Natural killer cell (primary cell): ENCODE results near the gene ABRAXAS1. TPM values are rescaled to one million over a fixed set of nuclear protein-coding genes. Genes with fewer than 3 reads are reported as not detected.

Source experiments
- ATAC-seq, 3 donors: fragments of 150-1000 bp in 2 of 3; fragments of 200-7000 bp in 1 of 3; cut with Tn5 transposase; 1 replicate in 1 of 3; 2 replicates in 2 of 3; pipeline ENCODE4 v1.10.0; 2021; ENCODE audit warnings: mild to moderate bottlenecking in 2 of 3, moderate library complexity in 2 of 3
- DNase-seq, 2 donors: peaks; one replicate each; pipeline versions ENCODE4 v3.0.0 to v3.0.0-alpha.2; 2013 to 2021; ENCODE audit warnings: mixed read lengths in 1 of 2
- H3K27ac ChIP-seq: one replicate; pipeline ENCODE4 v1.5.1; 2013; ENCODE audit warnings: mild to moderate bottlenecking, low read length
- H3K27me3 ChIP-seq: one replicate; pipeline ENCODE4 v1.6.1; 2013; ENCODE audit warnings: low read length; ENCODE audit not compliant: control insufficient read depth, insufficient read depth
- H3K36me3 ChIP-seq: one replicate; pipeline ENCODE4 v1.6.1; 2013; ENCODE audit warnings: low read length; ENCODE audit not compliant: control insufficient read depth, insufficient read depth
- H3K4me1 ChIP-seq: one replicate; pipeline ENCODE4 v1.6.1; 2013; ENCODE audit warnings: low read length; ENCODE audit not compliant: control insufficient read depth, insufficient read depth
- H3K4me3 ChIP-seq: one replicate; pipeline ENCODE4 v1.5.1; 2013; ENCODE audit warnings: low read length
- H3K9me3 ChIP-seq: one replicate; pipeline ENCODE4 v1.6.1; 2013; ENCODE audit warnings: low read length; ENCODE audit not compliant: control insufficient read depth, insufficient read depth
- H3K27ac Mint-ChIP-seq, 2 donors: one replicate each; pipeline ENCODE4 v1.8.0; 2022; ENCODE audit warnings: mild to moderate bottlenecking in 2 of 2, mixed read lengths in 2 of 2, moderate library complexity in 1 of 2
- H3K27me3 Mint-ChIP-seq, 2 donors: one replicate each; pipeline ENCODE4 v1.8.0; 2022; ENCODE audit warnings: low read depth in 2 of 2, mixed read lengths in 2 of 2
- H3K36me3 Mint-ChIP-seq: one replicate; pipeline ENCODE4 v1.8.0; 2022; ENCODE audit warnings: mixed read lengths
- H3K4me1 Mint-ChIP-seq, 2 donors: one replicate each; pipeline ENCODE4 v1.8.0; 2022; ENCODE audit warnings: mixed read lengths in 2 of 2
- H3K4me3 Mint-ChIP-seq: one replicate; pipeline ENCODE4 v1.8.0; 2022; ENCODE audit warnings: mild to moderate bottlenecking, moderate library complexity, mixed read lengths
- H3K9me3 Mint-ChIP-seq, 2 donors: one replicate each; pipeline ENCODE4 v1.8.0; 2022; ENCODE audit warnings: mixed read lengths in 2 of 2
- WGBS: methylation state at CpG from one replicate; pipeline ENCODE4 v1.1.7; 2013; ENCODE audit warnings: missing lambda C conversion rate; ENCODE audit not compliant: insufficient coverage; 5-methylcytosine and 5-hydroxymethylcytosine counted together
- intact Hi-C: fragments of 100-400 bp; cut with micrococcal nuclease; formaldehyde crosslinking; loops from one replicate; pipeline ENCODE4 v1.14.2; 2022
- total RNA-seq, 4 donors: library from RNA; stranded (reverse); fragments of 120-200 nt in 1 of 4; gene quantifications; one replicate each; pipeline versions ENCODE4 v1.2.3 to v1.2.4, GENCODE V29; 2013 to 2022
- TF ChIP-seq, protein P1 (sequence below): fragments of 200-600 bp; IDR thresholded peaks from one replicate; pipeline ENCODE4 v1.8.0; 2022; ENCODE audit warnings: antibody characterized with exemption

Gene ABRAXAS1
- total RNA-seq, 3 donors from 2014 or later (not counting 1 experiment from before 2014, with no cell fraction given): 10.7 to 14.0 (median 13.9) TPM

DNA sequence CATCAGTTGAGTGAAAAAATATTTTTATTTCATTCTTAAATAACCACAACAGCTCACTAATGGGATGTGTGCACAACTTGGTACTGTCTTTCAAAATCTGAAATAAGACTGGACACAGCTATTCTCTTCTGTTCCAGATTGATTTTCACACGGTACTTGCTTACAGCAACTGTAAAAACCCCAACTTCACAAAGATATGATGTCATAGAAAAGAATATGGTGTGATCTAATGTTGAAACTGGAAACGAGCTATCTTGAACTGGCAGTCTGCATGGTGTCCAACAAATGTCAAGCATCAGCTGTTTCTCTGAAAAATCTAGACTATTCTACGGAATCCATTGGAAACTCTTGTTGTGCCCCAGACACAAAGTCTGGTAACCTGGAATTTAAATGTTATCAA is 44.0 kb downstream of the ABRAXAS1 start:
- no peak overlapping the region for H3K4me3 Mint-ChIP-seq
- Histone ChIP-seq H3K27ac (no peak overlapping the region), H3K4me3 (no peak overlapping the region), H3K4me1 (no peaks in the 10 kb centered on the region), H3K9me3 (no peaks in the 10 kb centered on the region), H3K27me3 (no peaks in the 10 kb centered on the region), H3K36me3 (peaks cover 59% of the 10 kb centered on the region)
- DNase-seq (no peak), ATAC-seq (no peak)
- TF ChIP-seq, protein P1, sequence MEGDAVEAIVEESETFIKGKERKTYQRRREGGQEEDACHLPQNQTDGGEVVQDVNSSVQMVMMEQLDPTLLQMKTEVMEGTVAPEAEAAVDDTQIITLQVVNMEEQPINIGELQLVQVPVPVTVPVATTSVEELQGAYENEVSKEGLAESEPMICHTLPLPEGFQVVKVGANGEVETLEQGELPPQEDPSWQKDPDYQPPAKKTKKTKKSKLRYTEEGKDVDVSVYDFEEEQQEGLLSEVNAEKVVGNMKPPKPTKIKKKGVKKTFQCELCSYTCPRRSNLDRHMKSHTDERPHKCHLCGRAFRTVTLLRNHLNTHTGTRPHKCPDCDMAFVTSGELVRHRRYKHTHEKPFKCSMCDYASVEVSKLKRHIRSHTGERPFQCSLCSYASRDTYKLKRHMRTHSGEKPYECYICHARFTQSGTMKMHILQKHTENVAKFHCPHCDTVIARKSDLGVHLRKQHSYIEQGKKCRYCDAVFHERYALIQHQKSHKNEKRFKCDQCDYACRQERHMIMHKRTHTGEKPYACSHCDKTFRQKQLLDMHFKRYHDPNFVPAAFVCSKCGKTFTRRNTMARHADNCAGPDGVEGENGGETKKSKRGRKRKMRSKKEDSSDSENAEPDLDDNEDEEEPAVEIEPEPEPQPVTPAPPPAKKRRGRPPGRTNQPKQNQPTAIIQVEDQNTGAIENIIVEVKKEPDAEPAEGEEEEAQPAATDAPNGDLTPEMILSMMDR: no peak
- no peaks in the 10 kb centered on the region for H3K9me3 Mint-ChIP-seq
- no peaks in the 10 kb centered on the region for H3K27me3 Mint-ChIP-seq
- intact Hi-C loops: no loop called here
- no peak overlapping the region for H3K27ac Mint-ChIP-seq
- no peaks in the 10 kb centered on the region for H3K4me1 Mint-ChIP-seq
- 91% methylated on average over 2 of the region's 3 CpGs for WGBS
- H3K36me3 Mint-ChIP-seq: peaks cover 7% of the 10 kb centered on the region

DNA sequence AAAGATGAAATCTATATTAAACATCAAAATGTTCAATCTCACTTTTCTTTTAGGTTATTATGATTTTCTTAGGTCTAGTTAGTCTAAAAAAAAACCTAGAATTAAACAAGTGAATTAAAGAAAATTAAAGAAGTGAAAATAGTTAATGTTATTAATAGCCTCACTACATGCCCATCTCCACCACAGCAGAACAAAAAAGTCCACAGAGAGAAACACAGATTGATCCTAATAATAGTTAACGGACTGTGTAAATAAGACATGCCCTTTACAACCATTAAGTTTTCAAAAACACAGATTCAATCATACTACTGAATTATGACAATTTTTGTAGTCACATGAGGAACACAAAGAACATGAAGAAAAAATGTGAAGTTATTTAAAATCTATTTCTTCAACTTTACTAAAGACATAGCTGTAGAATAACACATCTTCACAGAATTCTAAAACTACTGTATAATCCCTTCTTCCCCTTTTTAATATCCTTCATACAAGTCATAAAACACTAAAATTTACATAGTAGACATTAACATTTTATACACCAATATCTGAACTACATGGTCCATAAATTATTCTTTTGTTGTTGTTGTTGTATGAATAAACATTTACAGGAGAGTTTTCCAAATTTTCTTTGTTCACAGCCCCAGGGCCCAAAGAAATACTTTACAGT is 44.6 kb downstream of the ABRAXAS1 start:
- Histone ChIP-seq H3K27ac (no peak overlapping the region), H3K27me3 (no peaks in the 10 kb centered on the region), H3K4me1 (no peaks in the 10 kb centered on the region), H3K4me3 (no peak overlapping the region), H3K9me3 (no peaks in the 10 kb centered on the region), H3K36me3 (peaks cover 53% of the 10 kb centered on the region)
- no peaks in the 10 kb centered on the region for H3K4me1 Mint-ChIP-seq
- intact Hi-C loops: no loop called here
- no peaks in the 10 kb centered on the region for H3K9me3 Mint-ChIP-seq
- no peaks in the 10 kb centered on the region for H3K27me3 Mint-ChIP-seq
- DNase-seq (no peak), ATAC-seq (no peak)
- no peak overlapping the region for H3K27ac Mint-ChIP-seq
- TF ChIP-seq, protein P1: no peak
- WGBS: 60% methylated on average over 1 of the region's 1 CpG
- H3K36me3 Mint-ChIP-seq: peaks cover 7% of the 10 kb centered on the region
- no peak overlapping the region for H3K4me3 Mint-ChIP-seq

DNA sequence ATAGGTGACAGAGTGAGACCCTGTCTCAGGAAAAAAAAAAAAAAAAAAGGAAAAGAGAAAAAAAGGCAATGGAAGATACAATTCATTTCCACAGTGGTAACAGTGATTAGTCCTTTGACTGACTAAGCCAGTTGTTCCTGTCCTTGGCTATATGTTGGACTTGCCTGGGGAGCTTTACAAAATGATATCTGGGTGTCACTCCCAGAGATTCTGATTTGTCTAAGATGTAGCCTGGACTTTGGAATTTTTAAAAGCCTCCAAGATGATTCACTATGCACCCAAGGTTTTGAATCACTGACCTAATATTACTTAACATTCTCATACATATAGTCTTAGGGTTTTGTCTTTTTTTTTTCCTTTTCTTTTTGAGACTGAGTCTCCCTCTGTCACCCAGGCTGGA is 46.2 kb downstream of the ABRAXAS1 start:
- Histone ChIP-seq H3K4me1 (no peaks in the 10 kb centered on the region), H3K9me3 (no peaks in the 10 kb centered on the region), H3K27me3 (no peaks in the 10 kb centered on the region), H3K36me3 (peaks cover 41% of the 10 kb centered on the region), H3K27ac (no peak overlapping the region), H3K4me3 (no peak overlapping the region)
- TF ChIP-seq, protein P1: no peak
- DNase-seq (no peak), ATAC-seq (no peak)
- intact Hi-C loops: no loop called here
- Mint-ChIP-seq H3K4me1 (no peaks in the 10 kb centered on the region), H3K9me3 (no peaks in the 10 kb centered on the region), H3K27me3 (no peaks in the 10 kb centered on the region), H3K36me3 (peaks cover 7% of the 10 kb centered on the region), H3K27ac (no peak overlapping the region), H3K4me3 (no peak overlapping the region)

DNA sequence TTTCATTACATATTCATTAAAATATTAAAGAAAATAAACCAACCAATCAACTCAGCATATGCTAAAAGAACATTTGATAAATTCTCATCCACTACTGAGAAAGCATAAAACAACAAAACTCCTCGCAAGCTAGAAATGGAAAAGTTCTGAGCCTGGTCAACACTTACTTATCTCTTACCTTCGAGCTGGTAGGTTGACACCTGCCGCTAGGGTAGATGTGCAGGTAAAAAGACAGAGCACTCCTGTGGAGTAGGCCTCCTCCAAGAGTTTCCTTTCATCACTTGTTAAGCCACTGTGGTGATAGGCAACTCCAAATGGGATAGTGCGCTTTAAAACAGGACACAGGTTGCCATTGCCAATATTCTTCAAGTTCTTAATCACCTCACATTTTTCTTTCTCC is 48.2 kb downstream of the ABRAXAS1 start:
- peaks cover 7% of the 10 kb centered on the region for H3K36me3 Mint-ChIP-seq
- no peak for ATAC-seq
- H3K27ac Mint-ChIP-seq: no peak overlapping the region
- Histone ChIP-seq H3K4me1 (no peaks in the 10 kb centered on the region), H3K36me3 (peaks cover 40% of the 10 kb centered on the region), H3K9me3 (no peaks in the 10 kb centered on the region), H3K4me3 (no peak overlapping the region), H3K27ac (no peak overlapping the region), H3K27me3 (no peaks in the 10 kb centered on the region)
- H3K4me3 Mint-ChIP-seq: no peak overlapping the region
- 100% methylated on average over 4 of the region's 4 CpGs for WGBS
- no peaks in the 10 kb centered on the region for H3K27me3 Mint-ChIP-seq
- no peaks in the 10 kb centered on the region for H3K9me3 Mint-ChIP-seq
- intact Hi-C loops: no loop called here
- DNase-seq: no peak
- H3K4me1 Mint-ChIP-seq: no peaks in the 10 kb centered on the region
- TF ChIP-seq, protein P1: no peak
